HG03469 (cell line): ENCODE data around the gene PTPRD.

Experiments used
- ATAC-seq: cut with Tn5 transposase; IDR thresholded peaks from one replicate; pipeline ENCODE4 v1.9.1; 2021; ENCODE audit warnings: mild to moderate bottlenecking, moderate library complexity, moderate number of reproducible peaks; ENCODE audit not compliant: unreplicated experiment

Gene PTPRD

DNA sequence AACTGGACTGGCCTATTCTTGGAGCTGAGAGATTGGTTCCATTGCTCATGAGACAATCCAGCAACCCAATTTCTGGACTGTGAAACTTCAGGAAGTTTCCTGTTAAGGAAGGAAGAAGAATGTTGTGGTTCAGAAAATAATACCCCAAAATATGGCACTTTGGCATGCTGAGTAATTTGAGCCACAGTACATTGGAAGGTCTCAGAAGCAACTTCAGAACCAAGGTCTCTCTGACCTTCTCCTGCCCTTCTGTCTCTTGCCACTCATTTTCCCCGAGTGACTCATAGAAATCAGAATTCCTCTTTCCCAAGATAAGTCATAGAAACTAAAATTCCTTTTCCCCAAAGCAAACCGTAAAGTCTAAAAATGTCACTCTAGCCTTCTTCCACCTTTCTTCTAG is 1366.1 kb downstream of the PTPRD start:
- ATAC-seq: no peak

DNA sequence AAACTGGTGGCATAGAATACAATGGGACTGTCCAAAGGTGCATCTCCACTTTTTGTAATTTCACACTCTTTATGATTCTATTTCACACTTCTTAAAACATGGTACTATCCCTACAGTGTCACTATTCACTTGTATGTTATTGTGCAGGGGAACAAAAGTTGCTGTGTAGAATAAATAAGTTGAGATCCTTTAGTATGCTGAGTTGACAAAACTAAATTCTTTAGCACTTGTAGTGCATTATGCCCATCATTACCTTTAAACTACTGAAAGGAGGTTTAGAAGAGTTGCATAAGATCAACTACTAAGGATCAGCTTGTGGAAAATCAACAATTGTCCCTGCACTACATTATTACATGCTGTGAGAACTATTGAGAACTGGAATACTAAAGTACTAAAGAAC is 1380.9 kb downstream of the PTPRD start:
- no peak for ATAC-seq

DNA sequence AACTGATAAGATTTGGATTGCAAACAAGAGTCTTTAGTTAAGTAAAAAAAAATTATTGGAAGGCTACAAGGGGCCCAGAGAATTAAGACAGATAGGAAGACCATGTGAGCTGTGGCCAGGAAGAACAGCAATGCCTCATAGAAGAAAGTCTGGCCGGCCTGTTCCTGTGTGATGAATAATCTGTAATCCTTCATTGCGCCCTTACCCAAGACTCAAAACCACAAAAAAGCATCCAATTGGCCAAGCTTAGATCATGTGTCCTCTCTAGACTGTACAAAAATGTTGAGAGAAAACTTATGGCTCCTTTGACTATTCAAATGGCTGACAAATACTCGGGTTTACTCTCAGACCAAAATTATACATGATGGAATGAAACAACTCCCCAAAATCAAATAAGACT is 1383.5 kb downstream of the PTPRD start:
- ATAC-seq: no peak

DNA sequence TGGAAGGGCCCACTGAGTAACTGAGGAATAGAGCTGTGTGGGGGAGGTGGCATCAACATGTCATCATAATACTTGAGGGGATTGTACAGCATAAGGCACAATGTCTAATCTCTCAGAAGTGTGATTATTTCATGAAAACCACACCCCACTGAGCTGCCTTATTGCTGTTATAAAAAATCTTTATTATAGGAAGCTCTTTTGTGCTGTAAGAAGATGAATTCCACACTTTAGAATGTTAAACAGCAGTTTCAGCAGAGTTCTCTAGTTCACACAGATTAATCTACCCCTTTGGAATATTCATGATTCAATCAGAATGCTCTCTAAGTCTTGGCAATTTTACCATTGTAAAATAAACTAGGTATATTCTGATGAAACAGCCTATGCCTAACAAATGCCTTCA is 1389.6 kb downstream of the PTPRD start:
- no peak for ATAC-seq

DNA sequence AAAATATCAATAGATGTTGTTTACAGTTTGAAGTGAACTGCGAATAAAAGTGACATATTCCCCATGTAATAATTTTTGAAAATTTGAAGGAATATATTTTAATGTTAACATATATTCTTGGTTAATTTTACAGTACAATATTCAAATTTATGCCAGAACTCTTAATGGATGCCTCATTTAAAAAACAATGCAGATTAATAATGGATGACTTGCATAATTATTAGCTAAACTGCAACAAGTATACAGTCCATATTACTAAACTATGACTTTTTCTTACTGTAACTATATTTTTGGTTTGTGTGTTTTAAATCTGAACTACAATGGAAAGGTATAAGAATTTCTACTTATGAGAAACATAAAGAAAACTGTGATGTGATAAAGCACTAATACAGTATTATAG is 1390.1 kb downstream of the PTPRD start:
- ATAC-seq: no peak

DNA sequence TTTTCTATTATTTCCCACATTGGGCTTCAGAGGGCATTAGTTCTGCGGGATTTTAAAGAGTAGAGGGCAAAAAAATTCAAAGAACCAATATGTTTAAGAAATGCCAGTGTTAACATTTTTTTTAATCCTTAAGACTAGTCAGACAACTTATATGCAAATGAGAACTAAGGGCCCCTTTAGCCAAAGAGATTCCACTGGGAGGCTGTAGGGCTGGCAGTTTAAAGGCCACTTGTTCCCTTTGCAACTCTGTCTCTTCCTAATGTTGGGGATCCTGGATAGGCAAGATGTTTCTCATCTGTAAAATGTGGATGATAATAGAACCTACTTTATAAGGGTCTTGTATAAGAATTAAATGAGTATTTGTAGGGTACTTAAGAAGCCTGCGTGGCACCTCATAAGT is 1395.9 kb downstream of the PTPRD start:
- no peak for ATAC-seq

DNA sequence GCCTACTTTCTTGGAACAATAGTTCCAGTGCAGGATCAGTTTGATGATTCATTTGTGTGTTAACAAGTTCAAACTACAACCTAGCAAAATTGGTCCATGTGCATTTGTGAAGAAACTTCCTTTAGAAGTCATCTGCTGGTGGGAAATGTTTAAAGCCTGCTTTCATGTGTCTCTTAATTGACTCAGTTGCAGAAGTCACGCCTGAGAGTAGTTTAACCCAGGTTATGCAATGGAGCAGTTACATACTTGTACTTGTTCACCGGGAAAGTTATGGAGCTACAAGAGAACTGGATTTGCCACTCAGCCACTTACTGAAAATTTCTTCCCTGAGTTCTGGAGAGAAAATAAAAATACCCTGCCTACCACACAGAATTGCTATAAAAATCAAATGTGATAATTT is 1397.8 kb downstream of the PTPRD start:
- no peak for ATAC-seq

DNA sequence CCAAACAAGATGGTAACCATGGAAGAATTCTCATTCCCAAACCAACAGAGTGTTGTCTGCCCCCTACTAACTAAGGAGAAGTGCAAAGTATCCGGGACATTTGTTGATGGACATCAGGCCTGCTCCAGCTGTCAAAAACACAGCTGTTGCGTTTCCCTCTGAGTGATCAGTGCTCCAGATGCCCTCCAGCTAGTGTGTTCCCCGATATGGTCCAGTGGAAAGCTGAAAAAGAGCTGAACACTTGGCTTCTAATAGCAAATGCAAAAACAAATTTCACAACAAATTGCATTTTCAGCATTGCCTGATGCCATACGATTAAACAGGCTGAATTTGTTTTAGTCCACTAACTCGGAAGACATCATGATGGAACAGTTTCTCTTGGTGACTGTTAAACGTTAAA is 1398.7 kb downstream of the PTPRD start:
- ATAC-seq: no peak

DNA sequence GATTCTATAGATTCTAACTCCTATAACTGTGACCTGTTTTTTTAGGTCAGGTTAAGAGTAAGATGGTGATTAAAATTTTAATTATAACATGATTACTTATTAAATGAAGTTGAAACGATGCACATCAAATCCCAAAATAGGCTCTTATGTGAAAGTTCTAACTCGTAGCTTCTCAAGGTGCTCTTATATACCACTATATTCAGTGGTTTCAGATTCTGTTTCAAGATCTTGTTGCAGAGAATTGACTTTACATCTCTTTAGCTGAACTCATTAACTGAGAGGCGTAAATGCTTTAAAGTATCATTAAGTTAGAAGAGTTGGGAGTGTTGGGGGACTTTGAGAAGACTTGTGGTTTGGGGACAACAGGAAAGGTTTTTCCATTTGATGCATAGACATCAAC is 1399.8 kb downstream of the PTPRD start:
- no peak for ATAC-seq

DNA sequence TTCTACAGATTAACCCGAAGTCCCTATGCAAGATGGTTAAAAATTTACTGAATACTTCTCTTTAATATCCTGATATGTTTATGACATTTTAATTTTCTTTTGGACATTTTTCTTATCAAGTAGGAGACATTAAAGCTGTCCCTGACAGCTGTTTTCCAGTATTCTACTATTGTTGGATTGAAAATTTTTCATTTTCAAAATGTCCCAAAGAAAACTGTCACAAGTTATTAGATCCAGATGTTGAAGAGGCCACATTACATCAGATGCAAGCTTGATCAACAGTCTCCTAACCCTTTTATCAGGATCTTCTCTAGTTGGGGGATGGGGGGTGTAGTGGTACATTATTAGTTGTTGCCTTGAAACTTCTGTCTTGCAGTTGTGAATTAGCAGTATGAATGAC is 1410.5 kb downstream of the PTPRD start:
- no peak for ATAC-seq

DNA sequence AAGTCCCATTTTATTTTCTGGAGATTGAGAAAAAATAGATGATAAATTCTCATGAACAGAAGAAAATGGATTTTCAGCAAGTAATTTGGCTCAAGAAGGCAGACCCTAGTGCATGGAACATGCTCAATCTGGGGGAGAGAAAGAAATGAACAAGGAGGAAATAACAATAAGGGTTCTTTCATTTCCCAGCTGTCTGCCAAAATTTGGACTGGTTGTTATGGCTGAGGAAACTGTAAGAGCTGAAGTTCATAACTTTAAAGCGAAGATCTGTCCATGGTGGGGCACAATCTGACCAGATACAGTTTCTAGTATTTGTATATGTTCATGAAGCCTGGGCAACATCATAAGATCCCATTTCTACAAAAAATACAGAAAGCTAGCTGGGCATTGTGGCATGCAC is 1426.7 kb downstream of the PTPRD start:
- no peak for ATAC-seq

DNA sequence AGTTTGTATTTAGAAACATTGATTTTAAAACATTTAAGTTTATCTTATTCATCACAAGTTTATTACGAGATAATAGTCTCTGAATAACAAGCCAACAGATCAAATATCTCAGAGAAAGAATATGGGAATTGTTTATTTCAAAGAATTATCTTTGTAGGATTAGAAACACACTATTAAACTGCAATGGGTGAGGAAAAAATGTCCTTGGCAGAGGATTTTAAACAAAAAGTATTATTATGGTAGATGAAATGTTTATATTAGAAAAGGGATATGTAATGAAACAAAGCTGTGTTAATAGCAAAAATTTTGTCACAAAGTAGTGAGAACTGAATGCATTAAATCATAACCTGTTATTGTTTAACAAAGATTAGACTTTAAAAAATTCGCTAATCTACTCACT is 1430.4 kb downstream of the PTPRD start:
- no peak for ATAC-seq

DNA sequence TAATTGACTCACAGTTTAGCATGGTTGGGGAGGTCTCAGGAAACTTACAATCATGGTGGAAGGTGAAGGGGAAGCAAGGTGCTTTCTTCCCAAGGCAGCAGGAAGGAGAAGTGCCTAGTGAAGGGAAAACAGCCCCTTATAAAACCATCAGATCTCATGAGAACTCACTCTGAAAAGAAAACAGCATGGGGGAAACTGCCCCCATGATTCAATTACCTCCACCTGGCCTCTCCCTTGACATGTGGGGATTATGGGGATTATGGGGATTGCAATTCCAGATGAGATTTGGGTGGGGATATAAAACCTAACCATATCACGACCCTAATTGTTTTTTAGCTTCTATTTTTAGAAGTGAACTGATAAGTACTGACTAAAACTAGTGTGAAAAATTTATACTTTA is 1435.7 kb downstream of the PTPRD start:
- no peak for ATAC-seq

DNA sequence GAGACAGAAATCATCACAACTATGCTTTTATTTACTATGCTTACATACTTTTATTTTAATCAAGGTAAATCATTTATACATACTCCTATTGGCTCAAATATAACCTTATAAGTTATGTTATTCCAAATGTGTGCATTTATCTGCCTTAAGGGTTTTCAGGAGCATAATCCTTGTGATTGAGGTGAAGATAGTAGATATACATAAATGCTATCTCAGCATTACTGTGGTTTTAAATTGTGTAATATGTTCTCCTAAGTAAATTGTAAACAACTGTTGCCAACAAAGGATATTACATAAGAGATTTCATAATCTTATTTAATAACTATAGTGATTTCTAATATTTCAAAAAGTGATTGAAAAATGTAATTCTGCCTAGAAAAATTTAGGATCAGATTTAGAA is 1438.4 kb downstream of the PTPRD start:
- ATAC-seq: no peak

DNA sequence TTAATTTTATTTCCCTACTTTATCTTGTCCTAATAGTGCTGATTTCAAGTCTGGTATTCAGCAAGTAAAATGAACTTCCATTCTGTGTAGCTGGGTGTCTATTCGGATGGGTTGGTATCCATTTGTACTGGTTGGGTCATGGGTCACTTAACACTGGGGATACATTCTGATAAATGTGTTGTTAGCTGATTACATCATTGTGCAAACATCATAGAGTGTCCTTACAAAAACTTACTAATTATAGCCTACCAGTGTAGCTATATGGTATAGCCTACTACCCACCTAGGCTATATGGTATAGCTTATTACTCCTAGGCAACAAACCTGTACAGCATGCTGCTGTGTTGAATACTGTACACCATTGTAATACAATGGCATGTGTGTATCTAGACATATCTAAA is 1439.5 kb downstream of the PTPRD start:
- ATAC-seq: no peak

DNA sequence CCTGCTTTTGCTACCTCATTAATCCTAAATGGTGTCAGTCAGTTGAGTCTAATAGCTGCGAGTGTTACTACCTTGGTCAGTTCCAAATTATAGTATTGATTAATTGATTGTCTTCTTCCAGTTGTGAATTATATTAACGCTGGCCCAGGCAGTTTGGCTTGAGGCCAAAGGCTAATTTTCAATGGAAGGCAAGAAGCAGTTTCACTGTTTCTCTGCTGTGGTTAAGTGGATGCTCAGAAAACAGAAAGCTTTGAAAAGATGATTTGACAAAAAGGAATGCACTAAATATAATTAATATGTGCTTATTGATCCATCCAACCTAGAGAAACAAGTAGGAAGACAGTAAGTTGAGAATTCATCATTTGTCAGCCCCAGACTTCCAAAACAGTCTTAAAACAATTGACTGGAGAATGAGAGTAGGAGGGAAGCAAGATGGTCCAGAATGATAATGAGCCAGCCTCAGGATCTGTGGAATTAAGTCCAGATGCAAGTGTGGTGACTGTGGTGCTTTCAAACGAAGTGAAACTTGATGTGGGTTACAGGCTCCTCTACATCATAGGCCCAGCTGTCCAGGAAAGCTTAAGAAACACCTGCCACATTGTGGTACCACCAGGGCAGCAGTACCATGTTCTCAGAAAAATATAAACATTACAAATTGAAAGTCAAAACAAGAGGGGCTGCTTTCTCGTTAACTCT is 1442.2 kb downstream of the PTPRD start:
- ATAC-seq: no peak

DNA sequence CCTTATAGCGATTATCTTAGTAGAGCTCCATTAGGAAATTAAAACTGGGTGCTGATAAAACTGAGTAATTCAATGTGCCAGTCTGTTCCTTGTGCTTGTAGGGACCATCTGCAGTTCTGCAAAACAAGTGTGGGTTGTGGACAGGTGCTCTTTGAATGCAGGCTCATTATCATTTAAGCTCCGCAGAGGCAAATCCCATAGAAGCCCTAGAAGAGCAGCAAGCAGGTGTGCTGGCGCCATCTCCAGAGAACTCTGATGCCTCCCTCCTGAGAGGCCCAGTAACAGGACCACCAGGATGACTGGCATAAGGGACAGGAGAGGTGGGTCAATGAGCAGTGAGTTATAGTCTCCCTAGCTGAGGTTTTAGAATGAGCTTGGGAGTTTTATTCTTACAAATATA is 1470.8 kb downstream of the PTPRD start:
- ATAC-seq: no peak

DNA sequence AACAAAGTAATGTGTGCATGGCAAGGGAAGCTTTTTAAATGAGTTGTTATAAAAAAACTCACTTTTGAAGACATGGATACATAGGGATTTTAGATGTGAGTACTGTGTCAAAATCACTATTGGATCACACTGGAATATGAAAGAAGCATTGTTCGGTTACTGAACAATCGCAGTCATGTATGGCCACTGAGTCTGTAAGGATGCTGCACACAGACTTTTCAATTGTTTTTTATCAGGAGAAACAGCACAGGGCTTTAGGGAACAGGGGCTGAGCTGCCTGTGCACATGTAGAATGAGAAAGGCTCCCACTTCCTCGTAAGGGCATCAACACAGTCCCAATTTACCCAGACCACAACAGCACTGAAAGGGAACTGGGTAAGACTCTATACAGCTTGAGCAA is 1479.3 kb downstream of the PTPRD start:
- no peak for ATAC-seq

DNA sequence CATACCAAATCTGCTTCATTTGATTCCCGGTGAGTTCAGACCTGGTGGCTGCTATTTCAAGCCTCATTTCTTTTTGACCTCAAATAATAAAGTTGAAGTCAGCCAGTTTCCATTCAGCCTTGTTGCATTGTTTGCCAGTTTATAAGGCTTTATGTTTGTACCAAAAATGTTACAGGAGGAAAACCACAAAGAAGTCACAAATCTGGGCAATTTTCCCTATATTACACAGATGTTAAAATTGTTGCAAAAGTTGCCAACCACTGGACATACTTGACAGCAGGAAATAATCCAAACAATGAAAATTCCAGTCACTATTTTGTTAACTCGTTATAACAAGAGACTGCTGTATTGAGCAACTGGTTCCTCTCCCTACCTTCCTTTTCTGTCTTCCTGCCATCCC is 1488.2 kb downstream of the PTPRD start:
- no peak for ATAC-seq

DNA sequence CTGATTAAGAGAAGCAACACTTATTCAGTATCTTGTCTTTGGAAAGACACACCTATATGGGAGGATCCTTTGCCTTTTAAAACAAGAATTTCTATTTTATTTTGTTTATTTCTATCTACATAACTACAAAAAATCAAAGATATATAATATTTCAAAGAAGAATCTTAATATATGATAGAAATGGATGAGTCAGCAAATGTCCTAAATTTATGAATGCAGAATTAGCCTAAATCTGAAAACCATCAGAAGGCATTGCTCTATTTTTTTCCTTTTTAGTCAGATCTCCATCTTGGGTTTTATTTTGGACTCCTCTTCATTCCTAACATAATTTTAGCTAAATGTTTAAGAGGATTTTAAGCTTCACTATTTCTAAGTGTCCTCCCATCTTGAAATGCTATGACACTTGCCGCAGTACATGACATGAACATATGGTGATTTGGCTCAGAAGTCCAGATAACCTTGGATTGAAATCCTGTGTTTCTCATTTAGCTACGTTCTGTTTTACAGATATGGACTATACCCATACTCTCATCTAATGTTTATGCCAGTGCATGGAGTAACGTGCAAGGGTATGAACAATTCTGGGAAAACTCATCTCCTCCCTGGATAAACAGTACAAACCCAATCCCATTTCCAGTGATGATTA is 1490.4 kb downstream of the PTPRD start:
- no peak for ATAC-seq

DNA sequence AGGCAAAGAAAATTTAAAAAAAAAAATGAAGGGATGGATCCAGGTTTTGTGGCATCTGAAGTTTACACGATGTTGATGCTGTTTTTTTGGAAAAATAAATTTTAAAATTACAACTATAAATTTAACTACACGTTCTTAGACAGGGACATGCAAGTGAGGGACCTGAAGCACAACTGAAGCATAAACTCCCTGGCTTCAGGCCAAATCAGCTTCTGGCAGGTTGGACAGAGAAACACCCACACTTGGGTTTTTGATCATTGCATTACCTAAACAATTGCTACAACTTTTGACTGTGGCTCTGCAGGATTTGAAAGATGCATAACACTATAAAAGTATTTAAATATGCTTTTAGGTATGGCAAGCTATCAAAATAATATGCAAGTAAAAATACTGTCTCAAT is 1494.9 kb downstream of the PTPRD start:
- no peak for ATAC-seq

DNA sequence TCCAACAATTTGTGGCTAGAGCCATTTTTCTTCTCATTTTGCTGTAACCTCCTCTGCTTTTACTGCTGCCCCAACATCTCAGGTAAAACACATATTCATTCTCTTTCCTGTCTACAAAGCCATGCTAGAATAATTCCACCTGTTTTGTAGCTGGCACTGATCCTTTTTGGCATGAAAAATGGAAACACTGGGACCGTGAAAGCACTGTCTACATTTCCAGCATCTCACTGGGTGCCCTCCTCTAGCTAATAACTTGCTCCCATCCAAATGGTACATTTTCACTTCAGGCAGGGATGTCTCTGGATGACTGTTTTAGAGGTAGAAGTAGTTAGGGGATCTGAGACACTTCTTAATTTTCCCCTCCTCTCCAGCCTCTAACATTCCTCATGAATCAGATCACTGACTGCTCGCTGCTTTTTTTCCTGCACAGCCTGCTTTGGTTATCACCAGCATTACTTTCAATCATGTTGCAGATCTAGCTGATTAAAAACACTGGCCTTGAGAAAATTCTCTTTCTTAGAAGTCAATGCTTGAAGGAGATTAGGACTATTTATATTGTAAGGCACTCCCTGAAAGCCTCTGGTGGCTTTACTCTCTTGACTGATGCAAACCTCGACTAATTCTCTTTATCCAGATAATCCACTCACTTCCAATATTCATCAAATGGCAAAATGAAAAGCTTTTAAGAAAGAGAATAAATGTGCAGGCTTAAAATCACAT is 1500.6 kb downstream of the PTPRD start:
- no peak for ATAC-seq
